HL-60 (cell line): ENCODE data around the gene MGAT4A.
"Not testable (repeated sequence)": the region's sequence is repeated elsewhere in the genome, so short reads cannot be mapped to it uniquely, and the experiment has no call there.

Experiments
- DNase-seq, 2 experiments: peaks; one replicate each; pipeline ENCODE4 v3.0.0-alpha.2; 2010 to 2020; ENCODE audit warnings: low read depth in 1 of 2, low spot score in 1 of 2
- H3K27ac ChIP-seq: fragments of 250-450 bp; sonication (Bioruptor Pico); replicated peaks from 2 replicates; pipeline ENCODE4 v1.5.1; 2020; ENCODE audit warnings: mild to moderate bottlenecking, moderate library complexity
- H3K27me3 ChIP-seq: fragments of 250-450 bp; sonication (Bioruptor Pico); 2 replicates; pipeline ENCODE4 v1.5.1; 2021; ENCODE audit warnings: mild to moderate bottlenecking, moderate library complexity; ENCODE audit not compliant: insufficient read depth, poor library complexity, severe bottlenecking
- H3K4me3 ChIP-seq: replicated peaks from 2 replicates; pipeline ENCODE4 v1.5.1; 2011; ENCODE audit warnings: mild to moderate bottlenecking, control low read depth, low read length; ENCODE audit not compliant: insufficient read depth
- GABPA ChIP-seq: IDR thresholded peaks from 2 replicates; pipeline ENCODE4 v1.6.1; 2012; ENCODE audit warnings: low read depth
- POLR2AphosphoS5 ChIP-seq: IDR thresholded peaks from 2 replicates; pipeline ENCODE4 v1.6.1; 2012; ENCODE audit warnings: low read depth
- SPI1 ChIP-seq: IDR thresholded peaks from 2 replicates; pipeline ENCODE4 v1.6.1; 2012; ENCODE audit warnings: low read depth, mild to moderate bottlenecking, borderline replicate concordance
- TF ChIP-seq, protein P1 (sequence below): IDR thresholded peaks from one replicate; pipeline ENCODE4 v1.5.1; 2011; ENCODE audit warnings: low read length, control low read depth, inconsistent platforms; ENCODE audit not compliant: insufficient read depth
- TF ChIP-seq, protein P2 (sequence below): IDR thresholded peaks from 2 replicates; pipeline ENCODE4 v1.6.1; 2012; ENCODE audit warnings: low read depth; ENCODE audit not compliant: insufficient replicate concordance

MGAT4A gene

DNA sequence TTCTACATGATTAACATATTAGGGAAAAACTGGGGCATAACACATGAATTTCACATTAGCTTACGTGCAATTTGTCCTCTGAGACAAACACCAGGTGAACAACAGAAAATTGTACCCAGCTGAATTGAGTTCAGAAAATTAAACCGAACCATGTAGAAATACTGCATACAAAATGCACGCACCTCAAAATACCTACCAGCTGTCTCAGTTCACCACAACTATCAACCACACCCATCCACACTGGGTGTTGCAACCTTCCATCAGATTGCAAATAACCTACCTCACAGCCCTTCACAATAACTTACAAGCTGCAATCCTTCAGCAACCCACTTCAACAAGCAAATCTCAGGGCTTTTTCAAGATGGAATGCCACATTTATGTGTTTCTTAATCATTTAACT lies 66.6 kb downstream of the MGAT4A start:
- Histone ChIP-seq H3K27me3 (no peaks in the 10 kb centered on the region), H3K27ac (peak overlapping the region; percentile 21), H3K4me3 (no peak overlapping the region)
- TF ChIP-seq POLR2AphosphoS5 (peak; percentile 84), GABPA (peak; percentile 36; the same call in 1 of the 2 replicates)
- TF ChIP-seq, protein P1, sequence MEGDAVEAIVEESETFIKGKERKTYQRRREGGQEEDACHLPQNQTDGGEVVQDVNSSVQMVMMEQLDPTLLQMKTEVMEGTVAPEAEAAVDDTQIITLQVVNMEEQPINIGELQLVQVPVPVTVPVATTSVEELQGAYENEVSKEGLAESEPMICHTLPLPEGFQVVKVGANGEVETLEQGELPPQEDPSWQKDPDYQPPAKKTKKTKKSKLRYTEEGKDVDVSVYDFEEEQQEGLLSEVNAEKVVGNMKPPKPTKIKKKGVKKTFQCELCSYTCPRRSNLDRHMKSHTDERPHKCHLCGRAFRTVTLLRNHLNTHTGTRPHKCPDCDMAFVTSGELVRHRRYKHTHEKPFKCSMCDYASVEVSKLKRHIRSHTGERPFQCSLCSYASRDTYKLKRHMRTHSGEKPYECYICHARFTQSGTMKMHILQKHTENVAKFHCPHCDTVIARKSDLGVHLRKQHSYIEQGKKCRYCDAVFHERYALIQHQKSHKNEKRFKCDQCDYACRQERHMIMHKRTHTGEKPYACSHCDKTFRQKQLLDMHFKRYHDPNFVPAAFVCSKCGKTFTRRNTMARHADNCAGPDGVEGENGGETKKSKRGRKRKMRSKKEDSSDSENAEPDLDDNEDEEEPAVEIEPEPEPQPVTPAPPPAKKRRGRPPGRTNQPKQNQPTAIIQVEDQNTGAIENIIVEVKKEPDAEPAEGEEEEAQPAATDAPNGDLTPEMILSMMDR, result no peak
- DNase-seq, result peak; percentile 61 to 92

DNA sequence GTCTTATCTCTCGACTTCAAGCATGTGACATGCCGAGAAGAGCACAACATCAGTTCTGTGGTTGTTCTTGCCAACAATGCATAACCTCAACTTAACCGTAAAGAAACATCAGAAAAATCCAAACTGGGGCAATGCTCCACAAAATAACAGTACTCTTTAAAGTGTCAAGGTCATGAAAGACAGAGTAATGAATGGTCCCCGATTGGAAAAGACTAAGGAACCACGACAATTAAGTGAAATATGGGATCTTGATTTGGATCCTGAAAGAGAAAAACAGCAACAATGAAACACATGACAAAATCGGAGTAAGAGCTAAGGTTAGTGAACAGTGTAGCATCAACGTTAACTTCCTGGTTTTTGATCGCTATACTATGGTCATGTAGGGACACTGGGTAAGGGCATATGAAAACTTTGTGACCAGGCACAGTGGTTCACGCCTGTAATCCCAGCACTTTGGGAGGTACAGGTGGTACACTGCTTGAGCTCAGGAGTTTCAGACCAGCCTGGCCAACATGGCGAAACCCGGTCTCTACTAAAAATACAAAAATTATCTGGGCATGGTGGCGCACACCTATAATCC lies 67.3 kb downstream of the MGAT4A start:
- Histone ChIP-seq H3K27ac (no peak overlapping the region), H3K27me3 (no peaks in the 10 kb centered on the region), H3K4me3 (no peak overlapping the region)
- no peak for DNase-seq
- TF ChIP-seq POLR2AphosphoS5 (no peak), SPI1 (no peak), GABPA (no peak)
- TF ChIP-seq, protein P1, result no peak
- TF ChIP-seq, protein P2, sequence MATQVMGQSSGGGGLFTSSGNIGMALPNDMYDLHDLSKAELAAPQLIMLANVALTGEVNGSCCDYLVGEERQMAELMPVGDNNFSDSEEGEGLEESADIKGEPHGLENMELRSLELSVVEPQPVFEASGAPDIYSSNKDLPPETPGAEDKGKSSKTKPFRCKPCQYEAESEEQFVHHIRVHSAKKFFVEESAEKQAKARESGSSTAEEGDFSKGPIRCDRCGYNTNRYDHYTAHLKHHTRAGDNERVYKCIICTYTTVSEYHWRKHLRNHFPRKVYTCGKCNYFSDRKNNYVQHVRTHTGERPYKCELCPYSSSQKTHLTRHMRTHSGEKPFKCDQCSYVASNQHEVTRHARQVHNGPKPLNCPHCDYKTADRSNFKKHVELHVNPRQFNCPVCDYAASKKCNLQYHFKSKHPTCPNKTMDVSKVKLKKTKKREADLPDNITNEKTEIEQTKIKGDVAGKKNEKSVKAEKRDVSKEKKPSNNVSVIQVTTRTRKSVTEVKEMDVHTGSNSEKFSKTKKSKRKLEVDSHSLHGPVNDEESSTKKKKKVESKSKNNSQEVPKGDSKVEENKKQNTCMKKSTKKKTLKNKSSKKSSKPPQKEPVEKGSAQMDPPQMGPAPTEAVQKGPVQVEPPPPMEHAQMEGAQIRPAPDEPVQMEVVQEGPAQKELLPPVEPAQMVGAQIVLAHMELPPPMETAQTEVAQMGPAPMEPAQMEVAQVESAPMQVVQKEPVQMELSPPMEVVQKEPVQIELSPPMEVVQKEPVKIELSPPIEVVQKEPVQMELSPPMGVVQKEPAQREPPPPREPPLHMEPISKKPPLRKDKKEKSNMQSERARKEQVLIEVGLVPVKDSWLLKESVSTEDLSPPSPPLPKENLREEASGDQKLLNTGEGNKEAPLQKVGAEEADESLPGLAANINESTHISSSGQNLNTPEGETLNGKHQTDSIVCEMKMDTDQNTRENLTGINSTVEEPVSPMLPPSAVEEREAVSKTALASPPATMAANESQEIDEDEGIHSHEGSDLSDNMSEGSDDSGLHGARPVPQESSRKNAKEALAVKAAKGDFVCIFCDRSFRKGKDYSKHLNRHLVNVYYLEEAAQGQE, result no peak

DNA sequence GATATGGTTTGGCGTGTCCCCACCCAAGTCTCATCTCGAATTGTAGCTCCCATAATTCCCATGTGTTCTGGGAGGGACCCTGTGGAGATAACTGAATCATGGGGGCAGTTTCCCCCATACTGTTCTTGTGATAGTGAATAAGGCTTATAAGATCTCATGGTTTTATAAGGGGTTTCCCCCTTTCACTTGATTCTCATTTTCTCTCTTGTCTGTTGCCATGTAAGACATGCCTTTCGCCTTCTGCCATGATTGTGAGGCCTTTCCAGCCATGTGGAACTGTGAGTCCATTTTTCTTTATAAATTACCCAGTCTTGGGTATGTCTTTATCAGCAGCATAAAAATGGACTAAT lies 71.5 kb downstream of the MGAT4A start:
- not testable (repeated sequence) for H3K4me3 ChIP-seq, DNase-seq, H3K27me3 ChIP-seq, H3K27ac ChIP-seq

DNA sequence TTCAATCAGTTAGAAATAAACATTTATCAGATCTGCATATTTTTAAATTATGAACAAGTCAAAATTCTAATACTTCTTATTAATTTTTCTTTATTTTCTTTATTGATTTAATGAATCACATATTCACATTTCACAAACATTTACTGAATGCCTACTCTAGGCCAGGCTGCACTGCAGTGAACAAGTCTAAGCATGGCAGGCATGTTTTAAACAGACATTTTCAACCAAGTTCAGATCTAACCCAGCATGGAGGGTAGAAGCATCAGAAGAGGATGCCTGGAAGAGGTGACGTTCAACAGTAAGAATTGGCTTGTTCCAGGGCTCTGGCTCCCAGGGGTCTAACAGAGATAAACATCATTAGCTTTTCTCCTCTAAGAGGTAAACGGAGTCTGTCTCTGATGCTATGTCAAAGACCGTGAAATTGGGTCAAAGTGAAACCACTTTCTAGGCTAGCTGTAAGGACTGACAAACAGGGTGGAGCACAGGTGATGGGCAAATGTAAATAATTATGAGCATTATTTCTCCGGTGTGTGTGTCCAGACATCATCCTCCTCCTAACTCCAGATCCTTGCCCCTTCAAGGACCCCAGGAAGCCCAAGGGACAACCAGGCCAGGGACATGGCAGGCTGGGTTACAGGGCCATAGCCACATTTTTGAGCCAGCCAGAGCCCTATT lies 72.0 kb downstream of the MGAT4A start:
- TF ChIP-seq, protein P1, result no peak
- TF ChIP-seq POLR2AphosphoS5 (no peak), GABPA (no peak), SPI1 (no peak)
- no peaks in the 10 kb centered on the region for H3K27me3 ChIP-seq
- H3K4me3 ChIP-seq, result no peak overlapping the region
- DNase-seq, result no peak
- H3K27ac ChIP-seq, result no peak overlapping the region

DNA sequence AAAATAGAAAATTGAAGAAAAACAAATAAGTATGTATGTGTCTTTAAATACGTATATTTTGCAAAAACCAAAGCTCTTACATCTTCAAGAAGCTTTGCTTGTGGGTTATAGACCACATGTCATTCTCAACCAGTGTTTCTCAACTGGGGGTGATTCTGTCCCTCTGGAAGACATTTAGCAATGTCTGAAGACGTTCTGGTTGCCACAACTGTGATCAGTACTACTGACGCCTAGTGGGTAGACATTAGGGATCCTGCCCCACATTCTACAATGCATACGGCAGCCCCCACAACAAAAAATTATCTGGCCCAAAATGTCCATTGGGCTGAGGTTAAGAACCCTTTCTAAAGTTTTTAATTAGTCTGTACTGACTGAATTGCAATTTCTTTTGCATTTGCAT lies 74.1 kb downstream of the MGAT4A start:
- Histone ChIP-seq H3K27ac (peak overlapping the region; percentile 79), H3K27me3 (no peaks in the 10 kb centered on the region), H3K4me3 (no peak overlapping the region)
- TF ChIP-seq GABPA, result no peak
- peak; percentile 72 for TF ChIP-seq POLR2AphosphoS5
- peak; percentile 38 to 94 for DNase-seq
